Naive thymus-derived CD4-positive, alpha-beta T cell (primary cell): Measurements from ENCODE around the gene RNF145. TPM values are rescaled to one million over a fixed set of nuclear protein-coding genes. Genes with fewer than 3 reads are reported as not detected.

Experiments
- ATAC-seq: fragments of 150-1000 bp; cut with Tn5 transposase; 2 replicates; pipeline ENCODE4 v1.10.0; 2021; ENCODE audit warnings: mild to moderate bottlenecking, moderate library complexity
- CTCF ChIA-PET: fragments of 350-600 bp; sonication (Branson Sonifier 250); formaldehyde crosslinking; loops from one replicate; lab custom pipeline; 2021; ENCODE audit warnings: antibody characterized with exemption; lab: Charles Lee
- POLR2A ChIA-PET: fragments of 350-600 bp; sonication (Branson Sonifier 250); formaldehyde crosslinking; loops from one replicate; lab custom pipeline; 2021; ENCODE audit warnings: antibody characterized with exemption, inconsistent platforms; lab: Charles Lee
- DNase-seq, 9 donors: peaks; one replicate each; pipeline versions ENCODE4 v3.0.0 to v3.0.0-alpha.2; 2020 to 2022; ENCODE audit warnings: mixed read lengths in 1 of 9
- H3K27ac ChIP-seq: one replicate; pipeline ENCODE4 v1.7.0; 2013; ENCODE audit warnings: mild to moderate bottlenecking, low read depth, low read length, moderate library complexity
- H3K27me3 ChIP-seq, 2 donors: one replicate each; pipeline ENCODE4 v1.7.0; 2013; ENCODE audit warnings: low read length in 2 of 2, mild to moderate bottlenecking in 2 of 2, moderate library complexity in 2 of 2; ENCODE audit not compliant: control insufficient read depth in 2 of 2, insufficient read depth in 2 of 2
- H3K36me3 ChIP-seq, 3 experiments: 1 replicate in 2 of 3; 2 replicates in 1 of 3; pipeline ENCODE4 v1.7.0; 2013; ENCODE audit warnings: low read length in 3 of 3, mild to moderate bottlenecking in 3 of 3, moderate library complexity in 1 of 3; ENCODE audit not compliant: insufficient read depth in 3 of 3, control insufficient read depth in 2 of 3
- H3K4me1 ChIP-seq, 2 donors: one replicate each; pipeline ENCODE4 v1.7.0; 2013; ENCODE audit warnings: low read length in 2 of 2, mild to moderate bottlenecking in 2 of 2, moderate library complexity in 1 of 2; ENCODE audit not compliant: control insufficient read depth in 2 of 2, insufficient read depth in 2 of 2
- H3K4me3 ChIP-seq: 2 replicates; pipeline ENCODE4 v1.7.0; 2013; ENCODE audit warnings: mild to moderate bottlenecking, low read length
- H3K9me3 ChIP-seq, 3 experiments: 1 replicate in 2 of 3; 2 replicates in 1 of 3; pipeline ENCODE4 v1.7.0; 2013; ENCODE audit warnings: low read length in 3 of 3; ENCODE audit not compliant: control insufficient read depth in 2 of 3
- H3K27ac Mint-ChIP-seq, 9 donors: one replicate each; pipeline ENCODE4 v1.8.0; 2020 to 2022; ENCODE audit warnings: mixed read lengths in 9 of 9, mild to moderate bottlenecking in 8 of 9, moderate library complexity in 5 of 9, inconsistent platforms in 2 of 9
- H3K27me3 Mint-ChIP-seq, 5 donors: one replicate each; pipeline ENCODE4 v1.8.0; 2021 to 2022; ENCODE audit warnings: mixed read lengths in 5 of 5, mild to moderate bottlenecking in 1 of 5
- H3K36me3 Mint-ChIP-seq, 5 donors: one replicate each; pipeline ENCODE4 v1.8.0; 2020 to 2022; ENCODE audit warnings: mixed read lengths in 5 of 5, mild to moderate bottlenecking in 3 of 5, inconsistent platforms in 1 of 5
- H3K4me1 Mint-ChIP-seq, 7 donors: one replicate each; pipeline ENCODE4 v1.8.0; 2020 to 2022; ENCODE audit warnings: mixed read lengths in 7 of 7, mild to moderate bottlenecking in 3 of 7, inconsistent platforms in 1 of 7
- H3K4me3 Mint-ChIP-seq, 10 donors: one replicate each; pipeline ENCODE4 v1.8.0; 2020 to 2022; ENCODE audit warnings: mild to moderate bottlenecking in 10 of 10, mixed read lengths in 10 of 10, moderate library complexity in 6 of 10, inconsistent platforms in 2 of 10
- H3K9me3 Mint-ChIP-seq, 11 donors: one replicate each; pipeline ENCODE4 v1.8.0; 2020 to 2022; ENCODE audit warnings: mixed read lengths in 11 of 11, mild to moderate bottlenecking in 4 of 11, inconsistent platforms in 1 of 11, moderate library complexity in 1 of 11
- intact Hi-C, 2 donors: fragments of 100-400 bp; cut with micrococcal nuclease; formaldehyde crosslinking; loops; one replicate each; pipeline ENCODE4 v1.15.1; 2023
- polyA plus RNA-seq, 2 donors: library from polyadenylated mRNA; unstranded; fragments of 300-500 nt; fragmentation: Illumina TruSeq; gene quantifications; one replicate each; pipeline ENCODE4 v1.2.3, GENCODE V29; 2021
- total RNA-seq, 6 experiments: library from RNA in 5 of 6; stranded (reverse) in 5 of 6; gene quantifications; 1 replicate in 5 of 6; 2 replicates in 1 of 6; pipeline ENCODE4 v1.2.3 and lab custom pipeline; 2021 to 2026

Gene RNF145
- total and polyA plus RNA-seq, 7 experiments from 2014 or later, result 10.8 to 142 (median 64.4) TPM

DNA sequence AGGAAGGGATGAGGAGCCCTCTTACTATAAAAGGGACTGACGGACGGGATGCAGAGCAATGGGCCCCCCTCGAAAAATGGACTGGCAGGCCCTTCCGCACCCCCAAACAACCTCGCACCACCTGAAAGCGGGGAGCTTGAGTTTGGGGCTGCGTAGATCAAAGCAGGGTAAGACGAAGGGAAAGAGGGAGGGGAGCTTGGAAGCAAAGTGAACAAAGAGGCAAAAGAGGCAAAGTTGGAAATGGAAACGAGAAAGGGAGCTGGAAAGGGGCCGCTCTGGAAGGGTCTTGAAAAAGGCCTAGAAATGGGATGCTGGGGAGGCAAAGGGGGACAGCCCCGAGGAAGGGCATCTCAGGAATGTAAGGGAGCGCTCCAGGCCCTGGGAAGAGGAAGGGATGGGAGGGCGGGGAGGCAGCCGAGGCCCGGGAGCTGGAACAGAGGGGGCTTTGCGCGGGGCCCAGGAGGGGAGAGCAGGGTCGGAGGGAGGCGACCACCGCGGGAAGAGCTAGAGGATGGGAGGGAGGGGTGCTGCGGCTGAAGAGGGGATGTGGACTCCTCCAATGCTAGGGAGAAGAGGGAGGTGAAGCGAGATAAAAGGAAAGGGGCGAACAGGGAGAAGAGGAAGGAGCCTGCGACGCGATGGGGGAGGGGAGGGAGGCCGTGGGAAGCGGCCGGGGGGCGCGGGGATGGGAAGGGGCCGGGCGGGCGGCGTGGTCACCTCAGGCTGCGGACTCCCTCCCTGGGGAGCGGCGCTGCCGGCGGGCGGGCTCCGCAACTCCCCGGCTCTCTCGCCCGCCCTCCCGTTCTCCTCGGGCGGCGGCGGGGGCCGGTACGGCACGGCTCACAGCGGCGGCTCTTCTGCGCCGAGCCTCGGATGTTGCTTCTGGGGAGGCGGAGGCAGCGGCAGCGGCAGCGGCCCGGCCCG, 577 bp downstream of the RNF145 start:
- no peaks in the 10 kb centered on the region for H3K9me3 ChIP-seq
- H3K36me3 ChIP-seq, result peaks cover 0 to 4% (median 0%) of the 10 kb centered on the region in 3 experiments
- intact Hi-C loops, result loop anchor here (1.0 to 10.0 kb wide), 19 partner anchors 34 to 1944 kb away; partner anchors contain the start of genes CLINT1 (in 2 of the 2), PWWP2A (in 2 of the 2), TTC1 (in 2 of the 2) and UBLCP1 (in 2 of the 2)
- ChIA-PET CTCF (interaction anchor here (0.7 to 1.9 kb wide), 7 partner anchors 11 to 1214 kb away, joined by 3 to 8 read pairs (median 4); no protein-coding TSS in a partner anchor), POLR2A (interaction anchor here (0.7 to 3.0 kb wide), 12 partner anchors 10 to 800 kb away, joined by 3 to 41 read pairs (median 7); partner anchors contain the start of genes TTC1 and UBLCP1)
- peak; percentile 6 for ATAC-seq
- Mint-ChIP-seq H3K9me3 (peaks cover 0 to 4% (median 0%) of the 10 kb centered on the region in 11 donors), H3K27ac (peak overlapping the region; percentile 91 to 98 (median 96)), H3K4me1 (peaks cover 51 to 73% (median 62%) of the 10 kb centered on the region in 7 donors), H3K27me3 (no peaks in the 10 kb centered on the region), H3K36me3 (peaks cover 0 to 22% (median 0%) of the 10 kb centered on the region in 5 donors), H3K4me3 (peak overlapping the region; percentile 93 to 99 (median 96))
- H3K27me3 ChIP-seq, result no peaks in the 10 kb centered on the region
- H3K27ac ChIP-seq, result peak overlapping the region; percentile 88
- DNase-seq, result peak in 3 of 9 donors; percentile 9 to 32 (median 28)
- peaks cover 26 to 40% of the 10 kb centered on the region in 2 donors for H3K4me1 ChIP-seq
- peak overlapping the region; percentile 88 for H3K4me3 ChIP-seq

DNA sequence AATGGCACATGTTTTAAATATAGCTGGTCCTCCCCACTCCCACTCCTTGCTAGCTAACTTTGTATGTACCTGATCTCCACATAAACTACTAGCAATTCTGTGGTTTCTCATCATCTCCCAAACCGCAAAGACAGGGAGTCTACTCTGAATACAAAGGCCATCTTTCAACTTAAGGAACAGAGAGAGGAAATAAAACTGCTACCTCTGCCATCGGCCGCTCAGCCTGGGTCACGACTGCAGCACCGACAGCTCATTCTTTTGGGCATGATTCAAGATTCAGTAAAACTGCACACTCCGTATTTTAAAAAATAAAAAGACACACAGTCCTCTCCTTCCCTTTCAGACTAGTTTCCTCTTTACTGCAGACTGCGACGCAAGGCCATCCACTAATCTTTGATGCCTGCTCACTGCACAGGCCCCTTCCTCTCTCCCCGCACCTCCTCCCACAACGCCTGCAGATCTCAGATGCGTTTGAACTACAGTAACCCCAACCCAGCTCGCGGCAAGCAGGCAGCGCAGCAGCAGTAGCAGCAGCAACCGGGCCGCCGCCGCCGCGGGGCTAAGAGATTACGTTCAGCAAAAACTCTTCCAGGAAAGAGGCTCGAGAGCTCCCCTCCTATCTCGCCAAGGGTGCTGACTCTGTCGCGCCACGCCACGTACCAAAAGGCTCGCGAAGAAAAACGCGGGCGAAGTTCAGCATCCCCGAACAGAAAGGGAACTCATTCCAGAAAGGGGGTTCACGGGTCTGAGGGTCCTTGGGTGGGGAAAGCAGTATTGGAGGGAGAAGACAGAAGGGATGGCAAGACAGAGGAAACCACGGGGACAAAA, 1.5 kb downstream of the RNF145 start:
- CTCF ChIA-PET, result interaction anchor here (0.7 to 1.9 kb wide), 9 partner anchors 10 to 1215 kb away, joined by 3 to 8 read pairs (median 3); no protein-coding TSS in a partner anchor
- Mint-ChIP-seq H3K4me1 (peaks cover 57 to 82% (median 71%) of the 10 kb centered on the region in 7 donors), H3K36me3 (peaks cover 4 to 27% (median 4%) of the 10 kb centered on the region in 5 donors), H3K4me3 (peak overlapping the region; percentile 85 to 99 (median 96)), H3K9me3 (peaks cover 0 to 4% (median 0%) of the 10 kb centered on the region in 11 donors), H3K27ac (peak overlapping the region; percentile 91 to 98 (median 96)), H3K27me3 (no peaks in the 10 kb centered on the region)
- Histone ChIP-seq H3K4me3 (peak overlapping the region; percentile 88), H3K4me1 (peaks cover 32 to 48% of the 10 kb centered on the region in 2 donors), H3K9me3 (no peaks in the 10 kb centered on the region), H3K36me3 (peaks cover 0 to 4% (median 0%) of the 10 kb centered on the region in 3 experiments), H3K27me3 (no peaks in the 10 kb centered on the region), H3K27ac (peak overlapping the region; percentile 88)
- peak; percentile 78 for ATAC-seq
- POLR2A ChIA-PET, result interaction anchor here (0.5 to 3.0 kb wide), 20 partner anchors 9 to 1347 kb away, joined by 3 to 41 read pairs (median 3); partner anchors contain the start of genes TTC1 and UBLCP1
- DNase-seq, result peak; percentile 62 to 92 (median 89)
- intact Hi-C loops, result loop anchor here (1.0 to 10.0 kb wide), 17 partner anchors 15 to 1943 kb away; partner anchors contain the start of genes CLINT1 (in 2 of the 2), CYFIP2 (in 1 of the 2), PTTG1 (in 1 of the 2) and PWWP2A (in 1 of the 2)

DNA sequence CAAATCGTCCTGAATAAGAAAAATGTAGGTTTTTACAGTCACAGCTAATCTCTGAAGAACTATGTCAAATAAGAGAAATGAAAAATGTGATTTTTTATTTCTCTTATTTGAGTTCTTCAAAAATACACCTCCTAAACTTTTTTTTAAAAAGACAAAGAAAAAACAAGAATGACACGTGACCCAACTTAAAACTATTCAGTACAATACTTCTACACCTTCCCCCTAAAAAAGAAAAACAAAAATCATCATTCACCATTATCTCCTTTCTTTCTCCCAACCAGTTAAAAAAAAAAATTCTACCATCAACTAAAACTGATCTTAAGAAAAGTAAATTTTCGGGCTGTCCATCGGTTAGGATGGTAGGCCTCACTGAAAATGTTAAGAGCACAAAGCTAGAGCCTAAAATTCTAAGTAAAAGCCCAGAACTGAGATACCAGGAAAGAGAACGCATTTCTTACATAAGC, 2.1 kb downstream of the RNF145 start:
- ATAC-seq, result no peak
- H3K9me3 Mint-ChIP-seq, result peaks cover 0 to 4% (median 0%) of the 10 kb centered on the region in 11 donors
- ChIA-PET CTCF (interaction anchor here (0.7 to 1.9 kb wide), 6 partner anchors 9 to 780 kb away, joined by 3 to 8 read pairs (median 4); no protein-coding TSS in a partner anchor), POLR2A (interaction anchor here (0.5 to 3.0 kb wide), 18 partner anchors 8 to 1346 kb away, joined by 3 to 41 read pairs (median 4); partner anchors contain the start of genes TTC1 and UBLCP1)
- H3K27me3 ChIP-seq, result no peaks in the 10 kb centered on the region
- peak overlapping the region; percentile 88 for H3K27ac ChIP-seq
- DNase-seq, result no peak
- intact Hi-C loops, result loop anchor here (1.0 to 10.0 kb wide), 5 partner anchors 14 to 1942 kb away; partner anchors contain the start of genes CYFIP2 (in 1 of the 2) and PTTG1 (in 1 of the 2)
- H3K27ac Mint-ChIP-seq, result peak overlapping the region; percentile 91 to 98 (median 96)
- peak overlapping the region; percentile 88 for H3K4me3 ChIP-seq
- H3K4me1 ChIP-seq, result peaks cover 32 to 50% of the 10 kb centered on the region in 2 donors
- peaks cover 61 to 82% (median 71%) of the 10 kb centered on the region in 7 donors for H3K4me1 Mint-ChIP-seq
- peaks cover 4 to 28% (median 7%) of the 10 kb centered on the region in 5 donors for H3K36me3 Mint-ChIP-seq
- H3K4me3 Mint-ChIP-seq, result peak overlapping the region; percentile 85 to 99 (median 96)
- peaks cover 0 to 4% (median 0%) of the 10 kb centered on the region in 3 experiments for H3K36me3 ChIP-seq
- no peaks in the 10 kb centered on the region for H3K27me3 Mint-ChIP-seq
- H3K9me3 ChIP-seq, result no peaks in the 10 kb centered on the region

DNA sequence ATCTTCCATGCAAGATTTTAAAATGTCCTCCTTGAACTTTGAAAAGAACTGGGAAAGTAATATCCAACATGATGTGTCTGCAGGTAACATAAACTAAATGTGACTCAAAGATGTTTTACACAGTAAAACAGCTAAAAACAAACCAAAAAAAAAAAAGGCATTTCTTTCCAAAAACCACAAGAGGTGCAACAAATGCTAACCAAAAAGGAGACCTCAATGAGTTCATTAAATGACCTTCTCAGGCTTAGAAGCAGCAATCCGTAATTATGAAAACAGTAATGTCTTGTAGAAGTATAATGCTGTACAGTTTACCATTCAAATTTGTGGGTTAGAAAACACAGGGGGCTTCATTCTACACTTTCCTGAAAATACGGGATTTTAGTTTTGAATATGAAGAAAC, 2.5 kb downstream of the RNF145 start:
- H3K4me1 ChIP-seq, result peaks cover 32 to 48% of the 10 kb centered on the region in 2 donors
- intact Hi-C loops, result loop anchor here (1.0 to 10.0 kb wide), 6 partner anchors 9 to 1942 kb away; partner anchors contain the start of genes CYFIP2 (in 1 of the 2) and PTTG1 (in 1 of the 2)
- CTCF ChIA-PET, result interaction anchor here (0.8 to 1.9 kb wide), 5 partner anchors 9 to 780 kb away, joined by 3 to 8 read pairs (median 3); no protein-coding TSS in a partner anchor
- Mint-ChIP-seq H3K4me3 (peak overlapping the region; percentile 85 to 99 (median 96)), H3K9me3 (peaks cover 0 to 4% (median 0%) of the 10 kb centered on the region in 11 donors), H3K27ac (peak overlapping the region; percentile 91 to 98 (median 96)), H3K27me3 (no peaks in the 10 kb centered on the region), H3K36me3 (peaks cover 4 to 28% (median 7%) of the 10 kb centered on the region in 5 donors), H3K4me1 (peaks cover 63 to 80% (median 71%) of the 10 kb centered on the region in 7 donors)
- H3K9me3 ChIP-seq, result no peaks in the 10 kb centered on the region
- H3K27me3 ChIP-seq, result no peaks in the 10 kb centered on the region
- peak overlapping the region; percentile 88 for H3K27ac ChIP-seq
- DNase-seq, result no peak
- ATAC-seq, result no peak
- H3K36me3 ChIP-seq, result peaks cover 0 to 4% (median 0%) of the 10 kb centered on the region in 3 experiments
- H3K4me3 ChIP-seq, result peak overlapping the region; percentile 88
- POLR2A ChIA-PET, result interaction anchor here (0.7 to 3.0 kb wide), 5 partner anchors 8 to 802 kb away, joined by 3 to 41 read pairs (median 13); partner anchors contain the start of genes TTC1 and UBLCP1

DNA sequence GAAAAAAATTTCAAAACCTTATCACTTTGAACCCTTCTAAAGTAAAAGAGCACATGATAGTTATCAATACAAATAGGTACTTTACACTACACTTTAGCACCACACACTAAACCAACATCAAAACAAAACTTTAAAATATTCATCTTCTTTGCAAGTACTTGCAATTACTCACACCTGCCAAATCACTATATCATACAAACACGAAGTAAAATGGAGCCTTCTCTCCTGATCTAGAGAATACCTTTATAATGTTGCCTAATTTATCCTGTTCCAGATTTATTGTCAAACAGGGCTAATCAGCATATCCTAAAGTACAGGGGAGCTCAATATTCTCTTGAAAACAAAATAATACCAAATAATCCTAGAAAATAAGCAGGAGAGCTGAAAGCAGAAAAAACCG, 3.0 kb downstream of the RNF145 start:
- intact Hi-C loops, result loop anchor here (1.0 to 10.0 kb wide), 4 partner anchors 8 to 1942 kb away; partner anchors contain the start of genes CYFIP2 (in 1 of the 2) and PTTG1 (in 1 of the 2)
- Mint-ChIP-seq H3K36me3 (peaks cover 4 to 29% (median 7%) of the 10 kb centered on the region in 5 donors), H3K4me3 (peak overlapping the region; percentile 85 to 99 (median 96)), H3K27me3 (no peaks in the 10 kb centered on the region), H3K27ac (peak overlapping the region; percentile 91 to 98 (median 96)), H3K9me3 (peaks cover 0 to 4% (median 0%) of the 10 kb centered on the region in 11 donors), H3K4me1 (peaks cover 60 to 80% (median 71%) of the 10 kb centered on the region in 7 donors)
- Histone ChIP-seq H3K27ac (peak overlapping the region; percentile 88), H3K36me3 (peaks cover 0 to 4% (median 0%) of the 10 kb centered on the region in 3 experiments), H3K9me3 (no peaks in the 10 kb centered on the region), H3K27me3 (no peaks in the 10 kb centered on the region), H3K4me1 (peaks cover 32 to 44% of the 10 kb centered on the region in 2 donors), H3K4me3 (peak overlapping the region; percentile 88)
- DNase-seq (no peak), ATAC-seq (no peak)
- CTCF ChIA-PET, result interaction anchor here (0.9 to 1.0 kb wide), 2 partner anchors 14 to 49 kb away, joined by 3 read pairs; no protein-coding TSS in a partner anchor
- POLR2A ChIA-PET, result interaction anchor here (0.7 to 3.0 kb wide), 4 partner anchors 9 to 802 kb away, joined by 3 to 18 read pairs (median 6); partner anchors contain the start of genes TTC1 and UBLCP1
